Pulmonary artery endothelial cell (primary cell): ENCODE data around the gene PFN3. TPM values are rescaled to one million over a fixed set of nuclear protein-coding genes. Genes with fewer than 3 reads are reported as not detected.
"Not testable (repeated sequence)": the region's sequence is repeated elsewhere in the genome, so short reads cannot be mapped to it uniquely, and the experiment has no call there.

ENCODE experiments used
- DNase-seq: peaks from one replicate; pipeline ENCODE4 v3.0.0-alpha.2; 2011; ENCODE audit warnings: low read depth, low spot score
- total RNA-seq: library from RNA; depleted of rRNA; stranded (reverse); fragments of >200 nt; gene quantifications from 2 replicates; pipeline ENCODE4 v1.2.3, GENCODE V29; 2014

The PFN3 gene
- total RNA-seq, 1 donor from 2014 or later: not detected

DNA sequence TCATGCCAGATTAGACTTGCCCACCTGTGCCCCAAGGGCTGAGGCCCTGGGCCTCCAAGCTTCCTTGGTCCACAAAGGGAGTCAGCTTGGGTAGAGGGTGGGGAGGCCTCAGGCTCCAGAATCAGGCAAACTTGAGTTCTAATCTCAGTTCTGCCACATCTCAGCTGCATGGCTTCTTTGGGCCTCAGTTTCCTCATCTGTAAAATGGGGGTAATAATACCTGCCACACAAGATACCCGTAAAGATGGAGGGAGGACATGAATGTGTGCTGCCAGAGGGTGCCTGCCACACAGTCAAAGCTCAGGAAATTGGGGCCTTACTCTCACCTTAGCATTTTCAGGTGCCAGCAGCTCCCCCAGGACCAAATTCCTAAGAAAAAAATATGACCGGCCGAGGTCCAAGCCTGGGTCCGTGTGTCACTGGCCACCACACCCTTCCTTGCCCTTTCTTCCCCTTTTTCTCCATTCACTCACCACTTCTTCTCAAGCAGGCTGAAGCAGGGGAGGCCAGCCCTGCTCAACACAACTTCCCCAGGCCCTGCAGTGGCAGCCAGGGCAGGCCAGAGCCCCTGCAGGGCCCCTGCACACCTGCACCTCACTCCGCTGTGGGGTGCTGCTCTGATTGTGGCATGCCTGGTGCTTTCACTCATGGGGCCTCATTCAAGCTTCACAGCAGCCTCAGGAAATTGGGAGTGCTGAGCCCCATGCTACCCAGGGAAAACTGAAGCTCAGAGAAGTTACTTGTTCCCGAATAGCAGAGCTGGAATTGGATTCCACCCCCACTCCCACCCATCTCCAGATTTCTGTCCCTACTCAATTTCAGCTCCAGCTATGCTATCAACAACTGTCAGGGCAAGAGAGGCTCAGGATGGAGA is 38.8 kb downstream of the PFN3 start:
- no peak for DNase-seq

GRCh38 chr5:177360740-177361139 is 39.7 kb downstream of the PFN3 start:
- not testable (repeated sequence) for DNase-seq

GRCh38 chr5:177359860-177360259 is 40.6 kb downstream of the PFN3 start:
- DNase-seq: no peak

GRCh38 chr5:177359451-177359851 is 41.0 kb downstream of the PFN3 start:
- no peak for DNase-seq

DNA sequence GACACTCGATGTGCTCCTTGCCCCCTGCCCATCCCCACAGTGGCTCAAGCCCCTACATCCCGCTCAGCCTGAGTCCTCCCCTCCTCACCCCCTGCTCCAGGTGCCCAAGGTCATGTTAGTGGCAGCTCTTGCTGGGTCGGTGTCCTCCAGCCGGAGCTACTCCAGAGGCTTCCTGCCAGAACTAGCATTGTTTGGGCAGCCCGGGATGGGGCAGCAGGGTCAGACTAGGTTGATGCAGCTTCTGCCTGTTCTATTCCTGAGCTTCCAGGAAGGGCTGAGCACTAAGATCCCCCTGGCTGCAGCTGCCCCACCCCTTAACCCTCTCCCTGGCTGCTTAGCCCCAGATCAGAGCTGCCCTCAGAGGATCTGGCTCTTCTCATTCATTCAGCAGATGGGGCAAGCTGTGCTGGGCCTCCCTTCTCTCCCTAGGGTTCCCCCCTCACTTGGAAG is 42.1 kb downstream of the PFN3 start:
- DNase-seq: no peak

GRCh38 chr5:177357459-177358351 is 42.8 kb downstream of the PFN3 start, which contains the start of gene RGS14:
Gene RGS14, plus strand, starts transcription at chr5:177357924. Its CDS starts 101 bp downstream, at chr5:177358025.
- peak; percentile 45 for DNase-seq

GRCh38 chr5:177357146-177357458 is 43.4 kb downstream of the PFN3 start:
- DNase-seq: no peak

- no peak for DNase-seq
Measured at GRCh38 chr5:177356746-177357145, 43.7 kb downstream of the PFN3 start.

DNA sequence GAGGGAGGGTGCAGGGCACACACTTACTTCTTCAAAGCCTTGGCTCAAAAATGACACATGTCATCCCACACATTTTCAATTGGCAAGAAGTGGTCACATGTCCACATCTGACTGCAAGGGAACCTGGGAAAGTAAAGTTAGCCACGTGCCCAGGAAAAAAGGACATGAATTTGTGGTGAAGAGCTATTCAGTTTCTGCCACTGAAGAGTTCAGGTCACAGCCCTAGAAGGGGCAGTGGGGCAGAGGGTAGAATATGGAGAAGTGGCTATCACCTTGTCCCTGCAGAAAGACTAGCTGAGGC is 44.6 kb downstream of the PFN3 start:
- no peak for DNase-seq

DNA sequence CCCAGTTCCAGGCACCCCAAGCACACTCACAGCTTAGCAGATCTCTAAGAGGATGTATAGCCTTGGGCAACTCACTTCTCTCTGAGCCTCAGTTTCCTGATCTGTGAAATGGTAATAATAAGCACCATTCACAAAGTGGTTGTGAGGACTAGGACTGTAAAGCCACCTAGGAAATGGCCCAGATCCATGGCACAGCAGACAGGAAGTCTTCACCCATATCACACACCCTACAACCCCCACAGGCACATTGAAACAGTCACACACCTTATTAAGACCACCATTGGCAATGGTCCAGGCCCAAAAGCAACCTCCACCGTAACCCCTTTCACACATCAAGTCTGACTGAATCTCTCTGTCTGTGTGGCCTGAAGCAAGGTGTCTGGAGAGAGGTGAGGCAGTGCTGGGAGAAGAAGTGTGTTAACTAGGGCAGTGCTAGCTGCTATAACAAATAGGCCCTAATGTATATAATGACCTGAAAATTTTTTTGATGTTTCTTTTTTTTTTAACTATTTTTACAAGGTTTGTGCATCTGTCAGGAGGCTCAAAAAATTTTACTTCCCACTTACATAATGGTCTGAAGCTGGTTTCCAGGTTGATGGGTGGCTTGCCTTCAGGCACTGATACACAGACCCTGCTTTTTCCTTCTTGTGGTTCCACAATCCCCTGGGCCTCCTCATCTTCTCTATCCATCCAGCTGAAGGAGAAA is 45.1 kb downstream of the PFN3 start:
- no peak for DNase-seq

GRCh38 chr5:177354711-177355110 is 45.8 kb downstream of the PFN3 start:
- DNase-seq: no peak

GRCh38 chr5:177354256-177354655 is 46.2 kb downstream of the PFN3 start:
- no peak for DNase-seq

DNA sequence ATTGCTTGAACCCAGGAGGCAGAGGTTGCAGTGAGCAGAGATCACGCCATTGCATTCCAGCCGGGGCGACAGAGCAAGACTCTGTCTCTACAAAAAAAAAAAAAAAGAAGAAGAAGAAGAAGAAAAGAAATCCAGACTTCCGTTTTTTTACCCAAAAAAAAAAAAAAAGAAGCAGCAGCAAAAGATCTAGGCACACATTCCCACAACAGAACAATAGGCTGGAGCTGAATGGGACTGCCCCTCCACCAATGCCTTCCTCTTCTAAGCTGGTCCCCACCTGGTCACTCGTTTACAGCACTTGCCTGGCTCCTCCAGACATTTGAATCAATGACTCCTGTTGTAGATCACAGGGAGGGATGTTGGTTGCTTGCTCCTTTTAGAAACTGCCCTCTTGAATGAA is 47.4 kb downstream of the PFN3 start:
- DNase-seq: no peak

DNA sequence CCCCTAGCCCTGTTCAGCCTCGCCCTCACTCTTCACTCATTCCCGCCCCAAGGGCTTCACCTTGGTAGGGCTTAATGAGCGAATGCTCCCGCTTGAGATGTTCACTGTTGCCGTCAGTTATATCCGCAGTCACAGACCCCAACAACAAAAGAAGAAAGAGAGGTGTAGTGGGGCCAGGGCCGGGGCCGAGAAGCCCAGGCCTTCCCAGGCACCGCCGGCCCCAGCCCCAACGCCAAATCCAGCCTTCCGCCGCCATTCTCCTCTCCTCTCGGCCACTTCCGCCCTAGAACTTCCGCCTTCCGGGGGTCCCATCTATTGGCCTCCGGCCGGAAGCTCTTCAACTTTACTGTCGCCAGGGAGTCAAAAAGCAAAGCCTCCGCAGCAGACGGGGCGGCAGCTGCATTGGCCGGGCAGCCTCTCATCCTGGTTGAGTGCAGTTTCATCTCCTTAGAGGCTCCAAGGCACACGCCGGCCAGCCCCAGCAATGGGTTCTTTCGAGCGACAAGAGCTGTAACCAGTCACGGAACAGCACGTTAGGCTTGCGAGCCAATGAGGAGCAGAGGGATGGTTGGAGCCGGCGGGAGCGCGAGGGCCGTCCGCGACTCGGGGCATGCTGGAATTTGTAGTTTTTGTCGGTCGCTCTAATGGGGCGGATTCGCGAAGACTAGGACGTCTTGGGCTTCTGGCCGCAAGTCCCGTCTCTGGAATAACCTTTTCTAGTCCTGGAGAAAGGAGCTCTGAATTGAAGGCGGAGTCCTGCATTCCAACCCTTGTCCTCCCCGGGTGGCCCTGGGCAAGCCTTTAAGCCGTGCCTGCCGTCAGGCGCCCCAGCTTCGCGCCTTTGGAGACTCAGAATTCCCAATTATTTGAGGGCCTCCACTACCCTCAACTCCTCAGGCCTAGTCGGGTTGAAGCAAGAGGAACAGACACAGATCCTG is 48.8 kb downstream of the PFN3 start, which contains the start of gene LMAN2:
Gene LMAN2 (minus strand): TSS at position 277 of the 938 bp plus-strand sequence. CDS start 21 bp downstream, at position 256.
- DNase-seq: peak; percentile 87

DNA sequence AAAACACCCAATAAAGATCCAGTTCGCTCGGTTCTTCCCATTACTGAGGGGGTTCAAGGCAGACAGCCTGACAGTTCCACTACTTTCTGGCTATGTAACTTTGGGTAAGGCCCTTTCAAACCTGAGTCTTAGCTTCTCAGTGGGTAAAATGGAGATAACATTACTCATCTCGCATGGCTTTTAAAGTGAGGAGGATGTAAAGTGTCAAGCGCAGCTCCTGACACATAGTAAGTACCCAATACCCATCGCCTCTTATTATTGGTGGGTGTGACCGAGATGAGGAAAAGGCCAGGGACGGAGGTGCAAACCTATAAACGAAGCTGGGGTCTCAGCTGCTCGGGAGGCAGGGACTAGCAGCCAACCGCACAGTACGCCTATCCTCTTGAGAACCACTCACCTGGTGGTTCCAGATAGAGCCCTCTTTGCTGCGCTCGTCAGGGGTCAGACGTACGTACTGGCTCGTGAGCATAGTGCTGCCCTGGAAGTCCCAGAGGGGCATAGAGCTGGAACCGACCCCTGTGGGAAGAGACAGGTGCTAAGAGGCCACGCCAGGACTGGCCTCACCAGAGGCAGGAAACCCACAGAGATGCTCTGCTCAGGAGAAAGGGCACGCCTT is 49.6 kb downstream of the PFN3 start:
- DNase-seq: no peak

Other genes starting within 250 kb of the PFN3 start
- 15.4 and 22.2 TPM in 2 replicates for gene RAB24, start 96.9 kb downstream of the PFN3 start, total RNA-seq
- 144 and 147 TPM in 2 replicates for gene PRELID1, start 96.9 kb downstream of the PFN3 start, total RNA-seq
- gene MXD3, start 88.8 kb downstream of the PFN3 start, total RNA-seq: 14.0 and 19.8 TPM in 2 replicates
- 329 and 383 TPM in 2 replicates for gene LMAN2, start 49.0 kb downstream of the PFN3 start, total RNA-seq
- 3.4 and 7.3 TPM in 2 replicates for gene RGS14, start 42.7 kb downstream of the PFN3 start, total RNA-seq
- not detected in 2 replicates for gene SLC34A1, start 16.2 kb downstream of the PFN3 start, total RNA-seq
- gene F12, start 8.9 kb upstream of the PFN3 start, total RNA-seq: 1.1 and 1.5 TPM in 2 replicates
- 28.3 and 37.7 TPM in 2 replicates for gene GRK6, start 26.0 kb upstream of the PFN3 start, total RNA-seq
- 5.1 and 9.4 TPM in 2 replicates for gene PRR7, start 46.2 kb upstream of the PFN3 start, total RNA-seq
- 201 TPM in 2 replicates for gene DBN1, start 73.0 kb upstream of the PFN3 start, total RNA-seq
- 82.4 and 89.8 TPM in 2 replicates for gene PDLIM7, start 96.9 kb upstream of the PFN3 start, total RNA-seq
- gene DOK3, start 109.2 kb upstream of the PFN3 start, total RNA-seq: 2.0 and 2.6 TPM in 2 replicates
- gene DDX41, start 116.3 kb upstream of the PFN3 start, total RNA-seq: 107 and 135 TPM in 2 replicates
- gene FAM193B, start 153.9 kb upstream of the PFN3 start, total RNA-seq: 10.7 and 13.5 TPM in 2 replicates
- 188 and 231 TPM in 2 replicates for gene TMED9, start 191.5 kb upstream of the PFN3 start, total RNA-seq
- gene B4GALT7, start 199.5 kb upstream of the PFN3 start, total RNA-seq: 34.6 and 37.1 TPM in 2 replicates